GM12865 (cell line): ENCODE measurements around the gene MAMSTR.

ENCODE experiments used
- DNase-seq: peaks from one replicate; pipeline ENCODE4 v3.0.0; 2010; ENCODE audit warnings: low read depth
- H3K4me3 ChIP-seq: 2 replicates; pipeline ENCODE4 v1.5.1; 2011; ENCODE audit warnings: mild to moderate bottlenecking, low read depth, low read length, control low read depth
- TF ChIP-seq, protein P1 (sequence below): IDR thresholded peaks from 2 replicates; pipeline ENCODE4 v1.5.1; 2011; ENCODE audit warnings: low read length, control low read depth, low read depth, inconsistent platforms; ENCODE audit not compliant: insufficient read depth; ENCODE audit errors: missing control alignments

Gene MAMSTR

DNA sequence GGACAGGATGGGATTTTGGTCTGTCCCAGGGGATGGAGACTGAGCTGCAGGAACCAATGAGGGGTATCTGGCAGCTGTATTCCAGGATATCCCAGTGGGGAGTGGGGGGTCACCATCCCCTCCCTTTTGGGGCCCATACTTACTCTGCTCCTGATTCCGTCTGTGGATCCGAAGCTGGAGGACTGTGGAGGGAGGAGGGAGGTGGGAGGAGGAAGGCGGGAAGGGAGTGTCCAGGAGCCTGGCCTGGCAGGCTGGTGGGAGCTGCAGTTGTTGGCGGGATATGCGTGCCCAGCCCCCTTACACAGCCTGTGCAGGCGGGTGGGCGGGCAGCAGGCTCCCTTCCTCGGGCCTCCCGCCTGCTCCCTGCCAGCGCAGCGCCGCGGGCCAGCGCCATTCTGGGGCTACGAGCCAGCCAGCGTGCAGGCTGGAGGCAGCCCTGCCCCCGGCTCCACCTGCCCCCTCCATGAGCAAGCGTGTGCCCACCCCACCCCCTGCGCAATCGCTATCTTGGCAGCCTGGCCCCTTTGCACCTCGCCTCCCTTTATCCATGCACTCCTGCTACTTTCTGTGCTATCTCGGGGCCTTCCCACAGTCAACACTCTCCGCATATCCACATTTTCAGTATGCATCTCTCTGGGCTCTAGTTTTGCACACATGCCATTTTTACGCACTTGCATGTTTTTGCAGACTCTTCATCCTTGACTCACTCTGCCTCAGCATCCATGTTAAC, 2.8 kb downstream of the MAMSTR start:
- no peak overlapping the region for H3K4me3 ChIP-seq
- TF ChIP-seq, protein P1, sequence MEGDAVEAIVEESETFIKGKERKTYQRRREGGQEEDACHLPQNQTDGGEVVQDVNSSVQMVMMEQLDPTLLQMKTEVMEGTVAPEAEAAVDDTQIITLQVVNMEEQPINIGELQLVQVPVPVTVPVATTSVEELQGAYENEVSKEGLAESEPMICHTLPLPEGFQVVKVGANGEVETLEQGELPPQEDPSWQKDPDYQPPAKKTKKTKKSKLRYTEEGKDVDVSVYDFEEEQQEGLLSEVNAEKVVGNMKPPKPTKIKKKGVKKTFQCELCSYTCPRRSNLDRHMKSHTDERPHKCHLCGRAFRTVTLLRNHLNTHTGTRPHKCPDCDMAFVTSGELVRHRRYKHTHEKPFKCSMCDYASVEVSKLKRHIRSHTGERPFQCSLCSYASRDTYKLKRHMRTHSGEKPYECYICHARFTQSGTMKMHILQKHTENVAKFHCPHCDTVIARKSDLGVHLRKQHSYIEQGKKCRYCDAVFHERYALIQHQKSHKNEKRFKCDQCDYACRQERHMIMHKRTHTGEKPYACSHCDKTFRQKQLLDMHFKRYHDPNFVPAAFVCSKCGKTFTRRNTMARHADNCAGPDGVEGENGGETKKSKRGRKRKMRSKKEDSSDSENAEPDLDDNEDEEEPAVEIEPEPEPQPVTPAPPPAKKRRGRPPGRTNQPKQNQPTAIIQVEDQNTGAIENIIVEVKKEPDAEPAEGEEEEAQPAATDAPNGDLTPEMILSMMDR, result no peak
- no peak for DNase-seq

DNA sequence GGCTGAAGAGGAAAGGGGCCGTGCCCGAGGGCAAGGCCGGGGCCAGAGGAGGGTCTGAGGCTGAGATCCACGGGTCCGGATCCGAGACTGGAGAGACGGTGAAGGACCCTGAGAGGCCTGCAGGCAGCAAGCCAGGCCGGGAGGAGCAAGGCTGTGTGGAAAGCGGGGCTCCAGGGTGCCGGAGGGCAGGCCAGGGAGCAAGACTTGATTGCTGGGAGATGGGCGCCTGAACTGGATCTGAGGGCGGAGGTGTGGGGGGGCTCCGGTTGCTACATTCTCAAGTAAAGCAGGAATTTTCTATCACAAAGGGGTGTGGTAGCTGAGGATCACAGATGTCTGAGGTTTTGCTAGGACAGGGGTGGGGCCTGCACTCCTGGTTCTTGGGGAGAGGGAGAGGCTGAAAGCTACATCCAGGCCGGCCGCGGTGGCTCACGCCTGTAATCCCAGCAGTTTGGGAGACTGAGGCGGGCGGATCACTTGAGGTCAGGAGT, 3.8 kb downstream of the MAMSTR start:
- DNase-seq, result no peak
- no peak overlapping the region for H3K4me3 ChIP-seq
- TF ChIP-seq, protein P1, result no peak

- no peak for DNase-seq
- TF ChIP-seq, protein P1, result no peak
- H3K4me3 ChIP-seq, result peak overlapping the region; percentile 73
Observed at GRCh38 chr19:48714759-48715675, 4.5 kb downstream of the MAMSTR start.

- H3K4me3 ChIP-seq, result peak overlapping the region; percentile 97
- DNase-seq, result peak; percentile 99
- TF ChIP-seq, protein P1, result no peak
Observed at GRCh38 chr19:48713864-48714755, 5.4 kb downstream of the MAMSTR start.

- TF ChIP-seq, protein P1, result no peak
- DNase-seq, result peak; percentile 30
Observed at GRCh38 chr19:48713041-48713863, 6.3 kb downstream of the MAMSTR start.

More at GRCh38 chr19:48713041-48713863, 6.3 kb downstream of the MAMSTR start:
- peak overlapping the region; percentile 97 for H3K4me3 ChIP-seq
